GM19372 (cell line): ENCODE measurements around the gene ELL2.
A peak's percentile ranks its signal among the peaks of the same experiment; 100 is the strongest.
"Not testable (repeated sequence)": the region's sequence is repeated elsewhere in the genome, so short reads cannot be mapped to it uniquely, and the experiment has no call there.

Experiments used
- ATAC-seq: cut with Tn5 transposase; IDR thresholded peaks from one replicate; pipeline ENCODE4 v1.9.1; 2021; ENCODE audit warnings: mild to moderate bottlenecking, low read depth, moderate library complexity; ENCODE audit not compliant: unreplicated experiment

ELL2 gene

GRCh38 chr5:95864944-95865504 is 96.6 kb downstream of the ELL2 start:
- ATAC-seq, result no peak

- no peak for ATAC-seq
These were observed 97.2 kb downstream of the ELL2 start for GRCh38 chr5:95864456-95864855.

- no peak for ATAC-seq
These were observed 98.3 kb downstream of the ELL2 start for GRCh38 chr5:95863383-95863757.

- ATAC-seq, result no peak
These were observed 98.8 kb downstream of the ELL2 start for GRCh38 chr5:95862671-95863382.

GRCh38 chr5:95861864-95862561 is 99.6 kb downstream of the ELL2 start:
- ATAC-seq, result no peak

GRCh38 chr5:95861221-95861863 is 100.3 kb downstream of the ELL2 start:
- no peak for ATAC-seq

- no peak for ATAC-seq
These were observed 102.0 kb downstream of the ELL2 start for GRCh38 chr5:95859661-95860060.

GRCh38 chr5:95858661-95859595 is 102.7 kb downstream of the ELL2 start:
- peak; percentile 96 for ATAC-seq

GRCh38 chr5:95858023-95858461 is 103.6 kb downstream of the ELL2 start:
- no peak for ATAC-seq

- no peak for ATAC-seq
These were observed 104.3 kb downstream of the ELL2 start for GRCh38 chr5:95857185-95857945.

GRCh38 chr5:95856501-95856981 is 105.1 kb downstream of the ELL2 start:
- ATAC-seq, result no peak

- ATAC-seq, result no peak
These were observed 108.2 kb downstream of the ELL2 start for GRCh38 chr5:95853490-95853889.

GRCh38 chr5:95852567-95852966 is 109.1 kb downstream of the ELL2 start:
- ATAC-seq, result no peak

GRCh38 chr5:95851141-95851540 is 110.5 kb downstream of the ELL2 start:
- ATAC-seq, result not testable (repeated sequence)

GRCh38 chr5:95850391-95850894 is 111.2 kb downstream of the ELL2 start:
- ATAC-seq, result no peak

GRCh38 chr5:95848701-95849100 is 113.0 kb downstream of the ELL2 start:
- no peak for ATAC-seq

GRCh38 chr5:95847261-95847592 is 114.4 kb downstream of the ELL2 start:
- ATAC-seq, result no peak

GRCh38 chr5:95846554-95847260 is 114.9 kb downstream of the ELL2 start:
- ATAC-seq, result peak; percentile 53

GRCh38 chr5:95845391-95845790 is 116.3 kb downstream of the ELL2 start:
- no peak for ATAC-seq
